Adrenal gland (tissue), 12 donors: ENCODE data around the gene ADAMTS16. TPM values are rescaled to one million over a fixed set of nuclear protein-coding genes. Genes with fewer than 3 reads are reported as not detected.

Source experiments
- DNase-seq, 7 donors: peaks; one replicate each; pipeline ENCODE4 v3.0.0-alpha.2; 2019 to 2020
- H3K27ac ChIP-seq, 5 donors: fragments of 200-600 bp; sonication (generic) in 4 of 5; 1 replicate in 3 of 5; 2 replicates in 2 of 5; pipeline versions ENCODE4 v1.5.1 to v1.8.0; 2016 to 2020; ENCODE audit warnings: mild to moderate bottlenecking in 1 of 5
- H3K27me3 ChIP-seq: fragments of 200-600 bp; 2 replicates; pipeline ENCODE4 v1.8.0; 2021
- H3K36me3 ChIP-seq, 2 donors: fragments of 200-600 bp; replicated peaks in 1 of 2; 1 replicate in 1 of 2; 2 replicates in 1 of 2; pipeline versions ENCODE4 v1.5.1 to v1.8.0; 2018 to 2022
- H3K4me1 ChIP-seq, 2 donors: fragments of 200-600 bp; replicated peaks in 1 of 2; 1 replicate in 1 of 2; 2 replicates in 1 of 2; pipeline versions ENCODE4 v1.5.1 to v1.8.0; 2018 to 2021
- H3K4me3 ChIP-seq, 4 donors: fragments of 200-600 bp; sonication (generic) in 3 of 4; one replicate each; pipeline ENCODE4 v1.5.1; 2016 to 2018
- H3K9me3 ChIP-seq, 3 donors: fragments of 200-600 bp; sonication (generic) in 1 of 3; replicated peaks in 1 of 3; 1 replicate in 2 of 3; 2 replicates in 1 of 3; pipeline versions ENCODE4 v1.5.1 to v1.8.0; 2016 to 2021
- CTCF ChIP-seq, 6 experiments: fragments of 450-650 bp in 4 of 6; fragments of 200-600 bp in 2 of 6; sonication (generic) in 1 of 6; IDR thresholded peaks; 1 replicate in 5 of 6; 2 replicates in 1 of 6; pipeline versions ENCODE4 v1.5.1 to v1.8.0; 2016 to 2021; ENCODE audit warnings: antibody characterized with exemption in 6 of 6, mild to moderate bottlenecking in 2 of 6, moderate library complexity in 1 of 6
- POLR2A ChIP-seq, 2 donors: fragments of 450-650 bp; IDR thresholded peaks; one replicate each; pipeline ENCODE4 v1.6.1; 2017; ENCODE audit warnings: antibody characterized with exemption in 2 of 2, mild to moderate bottlenecking in 2 of 2, moderate library complexity in 1 of 2
- WGBS, 4 donors: extraction: QIAGEN DNeasy Blood & Tissue Kit in 2 of 4; methylation state at CpG; one replicate each; pipeline versions ENCODE4 v1.1.5 to v1.1.7; 2013 to 2017; 5-methylcytosine and 5-hydroxymethylcytosine counted together
- intact Hi-C, 2 donors: fragments of 100-400 bp; cut with DNase I; formaldehyde crosslinking; loops; one replicate each; pipeline versions ENCODE4 v1.14.1 to v1.15.0; 2022 to 2023
- polyA plus RNA-seq, 3 donors: library from polyadenylated mRNA; stranded (reverse); fragments of 200-250 nt in 2 of 3; fragments of 350-450 nt in 1 of 3; fragmentation: Illumina TruSeq in 1 of 3; extraction: RNeasy Lipid Tissue Mini Kit (QIAGEN cat#74804) in 1 of 3; gene quantifications; one replicate each; pipeline ENCODE4 v1.2.3, GENCODE V29; 2013 to 2014
- total RNA-seq, 9 donors: library from RNA; depleted of rRNA in 4 of 9; stranded (reverse); fragments of >200 nt in 4 of 9; fragments of 120-200 nt in 1 of 9; fragmentation: NEBNext Ultra II Directional in 1 of 9; extraction: Animal tissue kit (Norgen Biotek cat#: 25700) in 1 of 9; gene quantifications; one replicate each; pipeline versions ENCODE4 v1.1.0 to v1.2.4, GENCODE V29; 2013 to 2023
- donor health status: healthy with polysubstance abuse.
- donor health status: Bipolar disorder and iron deficiency.
- donor health status: DM: yes; HTN: yes; CAD: no.
- donor health status: DM: no; HTN: no; CAD: no.
- donor health status: DM: no; HTN: no; CAD: no.
- donor health status: DM: yes; HTN: yes; CAD: no.

Gene ADAMTS16
- total and polyA plus RNA-seq, 12 donors, result 0.07 to 3.7 (median 0.19) TPM; not detected in 8

- no peak overlapping the region for H3K27ac ChIP-seq
- no peaks in the 10 kb centered on the region for H3K36me3 ChIP-seq
- H3K4me1 ChIP-seq, result peaks cover 0 to 8% of the 10 kb centered on the region in 2 donors
- no peaks in the 10 kb centered on the region for H3K9me3 ChIP-seq
- intact Hi-C loops, result no loop called here
- TF ChIP-seq POLR2A (IDR thresholded peaks at IDR 0.05) (no peak), CTCF (IDR thresholded peaks at IDR 0.05) (no peak)
- no peak for DNase-seq
- H3K4me3 ChIP-seq, result no peak overlapping the region
- 83 to 93% (median 87%) methylated on average over 3 of the region's 3 CpGs for WGBS, 4 donors
- H3K27me3 ChIP-seq, result no peaks in the 10 kb centered on the region
Measured at GRCh38 chr5:5273398-5273797, 133.3 kb downstream of the ADAMTS16 start.

GRCh38 chr5:5273976-5274375 is 133.8 kb downstream of the ADAMTS16 start:
- H3K27ac ChIP-seq, result no peak overlapping the region
- DNase-seq, result no peak
- H3K36me3 ChIP-seq, result no peaks in the 10 kb centered on the region
- H3K27me3 ChIP-seq, result no peaks in the 10 kb centered on the region
- H3K4me1 ChIP-seq, result peaks cover 0 to 8% of the 10 kb centered on the region in 2 donors
- WGBS, 4 donors, result 84 to 95% (median 87%) methylated on average over 5 of the region's 5 CpGs
- intact Hi-C loops, result no loop called here
- H3K4me3 ChIP-seq, result no peak overlapping the region
- H3K9me3 ChIP-seq, result no peaks in the 10 kb centered on the region
- TF ChIP-seq CTCF (IDR thresholded peaks at IDR 0.05), result no peak

- no peak for DNase-seq
- WGBS, 4 donors, result 44 to 69% (median 50%) methylated on average over 1 of the region's 1 CpG
Measured at GRCh38 chr5:5275211-5275610, 135.1 kb downstream of the ADAMTS16 start.

GRCh38 chr5:5276430-5276829 is 136.3 kb downstream of the ADAMTS16 start:
- intact Hi-C loops, result no loop called here
- Histone ChIP-seq H3K27me3 (no peaks in the 10 kb centered on the region), H3K4me1 (peaks cover 0 to 6% of the 10 kb centered on the region in 2 donors), H3K4me3 (no peak overlapping the region), H3K9me3 (no peaks in the 10 kb centered on the region), H3K27ac (no peak overlapping the region), H3K36me3 (no peaks in the 10 kb centered on the region)
- WGBS, 4 donors, result 84 to 87% (median 86%) methylated on average over 8 of the region's 8 CpGs
- no peak for DNase-seq
- TF ChIP-seq POLR2A (IDR thresholded peaks at IDR 0.05) (no peak), CTCF (IDR thresholded peaks at IDR 0.05) (no peak)

More at GRCh38 chr5:5275211-5275610, 135.1 kb downstream of the ADAMTS16 start:
- intact Hi-C loops, result no loop called here
- no peak overlapping the region for H3K27ac ChIP-seq
- no peaks in the 10 kb centered on the region for H3K36me3 ChIP-seq
- peaks cover 0 to 8% of the 10 kb centered on the region in 2 donors for H3K4me1 ChIP-seq
- no peaks in the 10 kb centered on the region for H3K27me3 ChIP-seq
- no peaks in the 10 kb centered on the region for H3K9me3 ChIP-seq
- no peak for TF ChIP-seq POLR2A (IDR thresholded peaks at IDR 0.05)
- TF ChIP-seq CTCF (IDR thresholded peaks at IDR 0.05), result no peak
- H3K4me3 ChIP-seq, result no peak overlapping the region
